ENCODE measurements around the gene KRT15. TPM values are rescaled to one million over a fixed set of nuclear protein-coding genes. Genes with fewer than 3 reads are reported as not detected.

KRT15 gene
- total and polyA plus RNA-seq, 2 of the 8 experiments (the other 6 are each of a cell fraction or from before 2014, with no cell fraction given): 0.11 to 0.13 TPM

- POLR2A ChIA-PET (ENCODE audit: partially characterized antibody): interaction anchor here (8.0 kb wide), 1 partner anchor 12 kb away, joined by 69 read pairs; the partner anchor contains the start of gene KRT19
- no peak for FAIRE-seq
- TF ChIP-seq CHD1 (IDR thresholded peaks at IDR 0.05; ENCODE audit: low read depth, low read length) (no peak), KDM5A (IDR thresholded peaks at IDR 0.05; ENCODE audit: low read length) (no peak), SP1 (IDR thresholded peaks at IDR 0.05; ENCODE audit: low read depth, low read length) (no peak), RAD21 (IDR thresholded peaks at IDR 0.05 in 1 of 2, conservative IDR thresholded peaks at IDR 0.05 in 1 of 2; ENCODE audit: low read depth in 2 of 2, low read length in 2 of 2) (no peak), KDM4A (IDR thresholded peaks at IDR 0.05; ENCODE audit: low read depth, low read length, severe bottlenecking) (no peak), RXRA (IDR thresholded peaks at IDR 0.05; ENCODE audit: insufficient read depth, low read depth, low read length) (no peak), ATF2 (IDR thresholded peaks at IDR 0.05; ENCODE audit: low read length) (no peak), USF2 (IDR thresholded peaks at IDR 0.05; ENCODE audit: low read length) (no peak), ASH2L (IDR thresholded peaks at IDR 0.05; ENCODE audit: low read length) (no peak)
Measured at GRCh38 chr17:41516147-41516829, 2.4 kb downstream of the KRT15 start.

More at GRCh38 chr17:41516147-41516829, 2.4 kb downstream of the KRT15 start:
- H2AFZ ChIP-seq (ENCODE audit: low read length): no peak overlapping the region
- no peaks in the 10 kb centered on the region for H3K9me3 ChIP-seq (ENCODE audit: insufficient read depth in 2 of 2, low read depth in 1 of 2, low read length in 1 of 2)
- no peaks in the 10 kb centered on the region for H3K79me1 ChIP-seq (ENCODE audit: low read depth, low read length)
- H3K18ac ChIP-seq (ENCODE audit: extremely low read depth, low read length): no peak overlapping the region
- no peaks in the 10 kb centered on the region; a peak in 1 of 7 replicates for H3K27me3 ChIP-seq (replicated peaks in 1 of 4; ENCODE audit: control insufficient read depth in 3 of 4, extremely low read depth in 1 of 4, insufficient read depth in 3 of 4, low read length in 3 of 4)
- H3K79me2 ChIP-seq (ENCODE audit: control insufficient read depth in 1 of 2, insufficient read depth in 2 of 2, low read length in 2 of 2): no peaks in the 10 kb centered on the region
- H2AK5ac ChIP-seq (ENCODE audit: low read depth, low read length): no peak overlapping the region
- no peak overlapping the region for H4K5ac ChIP-seq (ENCODE audit: insufficient read length, low read depth, low read length)
- no peak overlapping the region for H3K23ac ChIP-seq (ENCODE audit: insufficient read length)
- peaks cover 0 to 5% (median 1%) of the 10 kb centered on the region in 4 experiments; a peak in 5 of 7 replicates for H3K4me1 ChIP-seq (replicated peaks in 1 of 4; ENCODE audit: control insufficient read depth in 3 of 4, insufficient read depth in 4 of 4, low read length in 3 of 4)
- H3K27ac ChIP-seq (ENCODE audit: low read depth, low read length): no peak overlapping the region
- H2BK5ac ChIP-seq (ENCODE audit: low read depth, low read length): no peak overlapping the region
- no peak overlapping the region for H2BK15ac ChIP-seq (ENCODE audit: low read length)
- CTCF ChIA-PET (ENCODE audit: partially characterized antibody): interaction anchor here (0.8 to 4.3 kb wide), 11 partner anchors 12 to 151 kb away, joined by 3 to 30 read pairs (median 3); partner anchors contain the start of gene KRT19
- no peak overlapping the region for H3K4ac ChIP-seq (replicated peaks; ENCODE audit: insufficient read length, low read depth, low read length)
- no peaks in the 10 kb centered on the region for H4K20me1 ChIP-seq (replicated peaks in 1 of 2; ENCODE audit: control insufficient read depth in 1 of 2, insufficient read depth in 2 of 2, low read length in 2 of 2)
- H2BK12ac ChIP-seq (ENCODE audit: low read depth, low read length): peak overlapping the region; percentile 27; the same call in 1 of the 2 replicates
- no peak overlapping the region for H4K91ac ChIP-seq (replicated peaks; ENCODE audit: insufficient read length, low read length)
- H2BK20ac ChIP-seq (ENCODE audit: low read length): no peak overlapping the region
- WGBS, 2 experiments (ENCODE audit: extremely low coverage in 1 of 2, insufficient coverage in 1 of 2, insufficient read length in 1 of 2, insufficient replicate concordance in 2 of 2, low coverage in 1 of 2, low lambda C conversion rate in 2 of 2, missing lambda C conversion rate in 1 of 2): 93% methylated on average over 13 of the region's 14 CpGs; no CpG with 5 or more reads in 1 of the 2 experiments
- H3K4me2 ChIP-seq (ENCODE audit: insufficient read depth in 1 of 2, low read depth in 2 of 2, low read length in 2 of 2): no peak overlapping the region
- no peak overlapping the region; the same call in 1 of the 2 replicates for H4K8ac ChIP-seq (ENCODE audit: extremely low read depth, insufficient read depth, low read length)
- H3K36me3 ChIP-seq (ENCODE audit: control insufficient read depth in 2 of 4, insufficient read depth in 4 of 4, low read length in 3 of 4): no peaks in the 10 kb centered on the region
- no peaks in the 10 kb centered on the region; the same call in 1 of the 2 replicates for H3K23me2 ChIP-seq (ENCODE audit: low read depth, low read length)
- no peak for DNase-seq (ENCODE audit: low read depth in 1 of 2, low spot score in 2 of 2)
- H3K14ac ChIP-seq (ENCODE audit: insufficient read length): no peak overlapping the region
- no peak overlapping the region for H3K56ac ChIP-seq (replicated peaks; ENCODE audit: insufficient read length, low read depth, low read length)
- no peak overlapping the region for H3K9ac ChIP-seq (replicated peaks in 1 of 4; ENCODE audit: extremely low read depth in 1 of 4, low read depth in 3 of 4, low read length in 3 of 4)
- H2BK120ac ChIP-seq (replicated peaks; ENCODE audit: low read depth, low read length): no peak overlapping the region
- H3K4me3 ChIP-seq (ENCODE audit: extremely low read depth in 1 of 4, insufficient read depth in 2 of 4, low read depth in 3 of 4, low read length in 4 of 4): no peak overlapping the region
